A172 (cell line): ENCODE measurements around the gene CDX1. TPM values are rescaled to one million over a fixed set of nuclear protein-coding genes. Genes with fewer than 3 reads are reported as not detected.

Source experiments
- DNase-seq: peaks from one replicate; pipeline ENCODE4 v3.0.0-alpha.2; 2015; ENCODE audit warnings: low spot score
- total RNA-seq: library from RNA; depleted of rRNA; stranded (reverse); fragments of >200 nt; shearing (Covaris generic); gene quantifications from 2 replicates; pipeline ENCODE4 v1.2.3, GENCODE V29; 2014

The CDX1 gene
- total RNA-seq, 1 experiment from 2014 or later: not detected

DNA sequence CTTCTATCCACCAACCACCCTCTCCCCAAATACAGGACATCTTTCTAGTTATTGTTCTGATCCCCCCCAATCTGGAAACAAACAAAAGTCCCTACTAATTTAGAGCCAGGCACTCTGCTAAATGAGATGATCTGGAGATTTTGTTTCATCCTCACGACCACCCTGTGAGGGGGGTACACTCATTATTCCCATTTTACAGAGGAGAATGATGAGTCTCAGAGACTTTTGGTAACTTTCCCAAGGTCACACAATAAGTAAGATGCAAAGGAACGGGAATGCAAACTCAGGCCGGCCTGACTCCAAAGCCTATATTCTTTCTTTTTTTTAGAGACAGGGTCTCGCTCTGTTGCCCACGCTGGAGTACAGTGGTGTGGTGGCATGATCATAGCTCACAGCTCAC is 20.3 kb upstream of the CDX1 start:
- no peak for DNase-seq

DNA sequence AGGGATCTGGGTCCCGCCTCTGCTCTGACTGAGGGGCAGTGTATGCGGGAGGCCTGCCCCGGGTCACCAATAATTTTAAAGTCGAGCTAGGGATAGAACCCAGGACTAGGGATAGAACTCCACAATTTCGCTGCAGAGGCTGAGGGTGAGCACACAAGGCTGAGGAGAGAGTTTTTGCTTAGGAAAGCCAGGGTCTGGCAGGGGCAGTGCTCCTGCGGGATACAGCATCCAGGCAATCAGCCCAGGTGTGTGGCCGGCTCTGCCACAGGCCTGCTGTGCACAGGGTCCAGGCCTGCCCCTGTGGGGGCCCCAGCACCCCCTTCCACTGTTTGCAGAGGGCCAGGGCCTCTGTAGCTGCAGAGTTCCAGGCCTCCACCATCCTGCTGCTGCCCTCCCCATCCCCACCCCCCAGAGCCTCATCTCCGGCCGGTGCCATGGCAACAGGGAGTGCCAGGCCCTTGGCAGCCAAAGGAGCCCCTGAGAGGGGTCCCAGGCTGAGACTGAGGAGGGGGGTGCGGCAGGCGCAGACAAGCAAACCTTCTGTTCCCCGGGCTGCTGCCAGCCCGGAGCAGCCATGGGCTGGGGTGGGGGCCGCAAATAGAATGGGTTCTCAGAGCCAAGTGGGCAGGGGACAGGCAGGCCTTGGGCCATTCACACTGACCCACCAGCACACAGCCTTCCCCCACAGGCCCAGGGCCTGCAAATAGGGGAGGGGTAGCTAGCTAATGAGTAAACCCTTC is 19.5 kb upstream of the CDX1 start:
- no peak for DNase-seq

DNA sequence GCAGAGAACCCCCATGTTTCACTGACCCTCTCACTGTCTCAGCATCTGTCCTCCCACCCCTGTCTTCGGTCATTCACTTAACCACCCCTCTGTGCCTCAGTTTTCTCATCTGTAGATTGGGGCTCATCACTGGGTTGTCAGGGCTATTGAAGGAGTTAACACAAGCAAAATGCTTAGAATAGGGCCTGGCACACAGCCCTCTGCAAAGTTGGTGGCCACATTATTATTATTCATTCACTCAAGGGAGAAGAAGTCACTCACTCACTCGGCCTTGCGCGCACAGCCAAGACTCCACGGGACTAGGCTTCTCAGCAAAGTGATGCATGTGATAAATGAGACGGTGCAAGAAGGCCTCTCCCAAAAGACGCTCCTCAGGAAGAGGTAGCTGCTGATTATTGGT is 18.9 kb upstream of the CDX1 start:
- no peak for DNase-seq

DNA sequence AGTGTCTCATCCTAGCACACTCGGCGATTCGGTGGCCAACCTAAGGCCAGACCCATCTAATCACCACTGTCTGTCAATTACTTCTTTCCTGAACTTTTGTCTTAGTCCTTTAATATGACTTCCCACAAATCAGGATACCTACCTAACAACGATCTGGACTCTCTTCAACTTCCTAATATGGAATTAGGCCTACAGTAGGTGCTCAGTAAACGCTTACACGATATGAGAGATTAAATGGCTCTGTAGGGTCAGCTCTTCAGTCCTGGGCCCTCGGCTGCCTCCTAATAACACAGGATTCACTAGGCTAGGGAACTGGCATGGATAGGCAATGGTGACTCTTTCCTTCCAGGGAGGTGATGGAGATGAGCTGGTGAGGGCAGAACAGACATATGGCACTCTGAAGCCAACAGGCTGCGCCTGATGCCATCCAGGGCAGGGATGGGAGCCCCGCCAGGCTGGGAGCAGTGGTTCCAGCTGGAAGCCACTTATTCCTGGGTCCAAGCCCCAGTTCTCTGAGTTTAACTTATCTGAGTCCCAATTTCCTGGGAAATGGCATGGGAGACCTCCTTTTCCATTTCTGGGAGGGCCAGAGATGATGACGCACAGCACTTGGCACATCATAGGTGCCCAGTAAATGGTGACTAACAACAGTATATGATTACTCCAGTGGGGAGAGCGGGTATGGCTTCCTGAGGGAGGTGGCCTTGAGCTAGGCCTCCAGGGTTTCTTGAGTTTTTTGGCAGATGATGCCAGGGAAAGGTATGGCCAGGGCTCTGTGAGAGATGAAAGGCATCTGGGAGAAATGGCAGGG is 18.3 kb upstream of the CDX1 start:
- DNase-seq: no peak

DNA sequence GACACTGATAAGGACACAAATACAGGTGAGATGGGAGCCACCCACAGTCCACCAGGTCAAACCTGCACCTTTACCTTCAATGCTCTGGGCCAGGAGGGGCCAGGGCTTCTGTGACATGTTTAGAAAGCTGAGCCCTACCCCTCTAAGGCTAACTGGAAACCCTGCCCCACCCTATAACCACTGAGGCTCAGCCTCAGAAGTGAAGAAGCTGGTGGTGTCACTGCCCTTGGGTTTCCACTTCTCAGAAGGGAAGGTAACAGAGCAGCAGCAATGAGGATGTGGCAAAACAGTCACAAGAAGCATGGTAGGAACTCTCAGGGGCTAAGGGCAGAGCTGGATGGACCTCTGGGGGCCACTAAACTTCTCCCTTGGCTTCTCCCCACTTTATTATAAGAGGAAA is 17.0 kb upstream of the CDX1 start:
- no peak for DNase-seq

DNA sequence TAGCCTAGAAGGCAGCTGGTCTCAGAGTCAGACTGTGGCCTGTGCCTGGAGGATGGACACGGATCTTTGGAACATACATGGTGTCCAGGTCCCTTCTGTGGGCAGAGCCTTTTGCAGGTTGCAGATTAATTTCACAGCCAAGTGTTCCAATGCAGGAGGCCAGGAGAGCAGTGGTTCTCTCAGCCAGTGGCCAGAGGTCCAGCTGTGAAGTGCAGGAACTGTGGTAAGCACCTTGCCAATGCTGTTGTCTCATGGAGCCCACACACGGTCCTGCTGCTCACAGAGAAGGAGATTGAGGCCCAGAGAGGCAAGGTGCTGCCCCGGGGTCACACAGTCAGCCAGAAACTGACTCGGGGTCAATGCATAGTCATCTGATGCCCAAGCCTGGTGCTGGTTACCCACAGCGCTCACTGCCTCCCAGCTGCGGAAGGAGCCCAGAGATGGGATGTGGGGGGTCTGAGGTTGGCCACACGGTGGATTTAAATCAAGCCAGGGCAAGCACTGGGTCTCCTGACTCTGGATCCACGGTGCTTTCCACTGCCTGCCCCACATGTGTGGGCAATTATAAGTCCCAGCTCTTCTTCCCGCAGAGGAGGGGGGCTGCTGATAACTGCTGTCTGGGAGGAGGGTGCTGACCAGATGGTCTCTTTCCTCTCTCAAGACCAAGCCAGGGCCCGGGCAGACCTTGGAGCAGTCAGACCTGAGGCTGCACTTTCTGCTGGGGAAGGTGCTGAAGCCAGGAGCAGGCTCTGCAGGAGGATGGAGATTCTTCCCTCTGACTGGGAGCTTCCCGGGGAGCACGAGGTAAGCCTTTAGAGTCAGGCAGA is 13.7 kb upstream of the CDX1 start:
- no peak for DNase-seq

DNA sequence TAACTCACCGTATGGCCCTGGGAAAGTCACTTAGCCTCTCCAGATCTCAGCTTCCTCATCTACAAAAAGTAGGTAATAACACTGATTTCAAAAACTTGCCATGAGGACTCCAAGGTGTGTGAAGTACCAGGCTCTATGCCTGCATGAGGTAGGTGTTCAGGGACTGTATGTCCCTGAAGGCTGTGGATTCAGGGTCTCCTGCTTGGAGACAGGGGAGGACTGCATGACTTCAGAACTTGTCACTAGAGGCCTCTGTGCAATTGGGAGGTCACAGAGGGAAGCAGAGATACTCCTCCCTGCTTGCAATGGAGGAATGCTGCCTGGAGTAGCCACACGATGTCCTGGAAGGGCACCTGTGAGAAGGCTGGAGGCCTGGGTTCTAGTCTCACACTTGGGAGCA is 13.1 kb upstream of the CDX1 start:
- no peak for DNase-seq

DNA sequence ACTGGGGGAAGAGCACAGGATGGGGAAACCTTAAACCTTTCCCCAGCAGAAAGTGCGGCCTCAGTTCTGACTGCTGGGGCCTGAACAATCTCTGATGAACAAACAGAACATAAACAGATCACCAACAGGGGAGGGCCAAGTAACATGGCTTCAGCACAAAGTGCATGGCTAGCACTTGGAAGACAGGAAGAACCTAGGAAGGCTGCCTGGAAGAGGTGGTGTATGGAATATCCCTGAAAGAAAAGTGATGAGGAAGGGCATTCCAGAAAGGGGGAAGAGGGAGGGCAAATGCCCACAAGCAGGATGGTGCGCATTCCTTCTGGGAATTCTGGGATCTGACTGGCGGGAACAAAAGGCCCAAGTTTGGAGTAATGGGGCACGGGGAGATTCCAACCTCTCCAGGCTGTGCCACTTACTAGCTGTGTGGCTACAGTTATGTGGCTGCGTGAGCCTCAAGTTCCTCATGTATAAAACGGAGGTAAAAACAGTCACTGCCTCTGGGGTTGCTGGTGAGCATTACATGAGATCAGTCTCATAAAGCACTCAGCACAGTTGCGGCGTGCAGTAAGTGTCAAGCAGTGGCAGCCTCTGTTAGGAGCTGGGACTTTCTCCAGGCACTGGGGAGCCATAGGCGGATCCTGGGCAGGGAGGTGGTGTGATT is 12.5 kb upstream of the CDX1 start:
- DNase-seq: peak; percentile 80

DNA sequence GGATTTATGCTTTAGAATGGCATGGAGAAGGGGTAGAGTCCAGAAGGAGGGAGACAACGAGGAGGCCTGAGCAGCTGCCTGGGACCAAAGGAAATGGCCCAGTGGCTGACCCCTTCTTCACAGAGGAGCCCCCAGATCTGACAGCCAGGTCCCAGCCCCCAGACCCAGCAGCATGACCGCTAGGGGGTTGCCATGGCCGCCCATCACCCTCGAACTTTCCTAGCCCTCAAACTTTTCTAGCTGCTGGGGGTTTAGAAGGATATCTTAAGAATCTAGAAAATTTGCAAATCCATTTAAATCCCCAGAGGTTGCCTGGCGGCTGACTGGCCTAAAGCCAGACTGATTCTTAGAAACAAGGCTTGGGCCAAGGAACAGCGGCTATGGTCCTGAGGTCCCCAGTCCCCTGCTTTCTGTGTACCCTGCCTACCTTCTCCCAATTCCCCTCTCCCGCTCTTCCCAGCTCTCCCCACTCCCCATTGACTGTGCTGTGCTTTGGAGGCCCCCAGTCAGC is 11.9 kb upstream of the CDX1 start:
- DNase-seq: no peak

DNA sequence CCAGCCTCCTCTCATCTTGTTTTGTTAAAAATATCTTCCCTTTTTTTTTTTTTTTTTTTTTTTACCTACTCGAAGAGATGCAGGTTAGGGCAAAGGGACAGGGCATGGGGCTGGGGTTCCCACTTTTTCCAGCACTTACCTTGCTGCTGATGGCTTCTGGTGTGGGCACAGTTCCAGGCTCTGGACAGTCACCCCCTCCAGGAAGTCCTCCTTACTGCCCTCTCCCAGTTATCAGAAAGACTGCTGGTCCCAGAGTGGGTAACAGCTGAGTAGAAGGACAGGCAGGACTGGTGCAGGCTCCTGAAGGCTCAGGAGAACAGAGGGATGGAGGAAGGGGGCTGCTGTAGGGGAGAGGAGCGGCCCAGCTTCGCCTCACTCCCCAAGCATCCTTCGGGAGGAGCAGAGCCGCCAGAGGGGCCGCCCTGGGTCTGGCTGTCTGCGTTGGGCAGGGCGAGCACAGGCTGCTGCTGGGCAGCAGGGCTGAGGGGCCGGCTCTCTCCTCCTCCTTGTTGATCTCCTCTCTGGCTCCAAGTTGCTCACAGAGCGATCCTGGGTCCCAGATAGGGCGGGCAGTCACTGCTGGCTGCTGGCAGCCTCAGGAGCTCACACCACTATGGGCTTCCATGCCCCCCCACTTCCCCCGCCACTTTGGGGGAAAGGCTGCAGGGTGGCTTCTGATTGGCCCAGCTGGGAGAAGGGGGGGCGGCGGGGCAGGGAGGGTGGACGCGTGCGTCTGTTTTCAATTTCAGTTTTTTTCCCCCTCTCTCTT is 11.1 kb upstream of the CDX1 start, which contains the start of gene PDGFRB:
Gene PDGFRB (minus strand): TSS at position 588 of the 769 bp plus-strand sequence. CDS start 18,798 bp downstream, outside the sequence.
- DNase-seq: peak; percentile 77

DNA sequence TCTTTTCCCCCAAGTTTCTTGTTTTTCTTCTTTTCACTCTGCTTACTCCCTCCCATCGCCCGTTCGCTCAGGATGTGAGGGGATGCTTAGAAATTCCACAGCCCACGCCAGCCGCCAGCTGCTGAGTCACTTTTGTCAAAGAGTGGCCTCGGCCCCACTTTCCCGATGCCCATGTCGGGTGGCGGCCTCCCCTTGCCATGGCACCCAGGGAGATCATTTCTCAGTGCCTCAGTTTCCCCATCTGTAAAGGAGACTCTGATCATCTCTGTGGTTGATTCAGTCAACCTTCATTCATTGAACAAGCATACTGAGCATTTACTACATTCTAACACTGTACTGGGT is 10.6 kb upstream of the CDX1 start:
- no peak for DNase-seq

DNA sequence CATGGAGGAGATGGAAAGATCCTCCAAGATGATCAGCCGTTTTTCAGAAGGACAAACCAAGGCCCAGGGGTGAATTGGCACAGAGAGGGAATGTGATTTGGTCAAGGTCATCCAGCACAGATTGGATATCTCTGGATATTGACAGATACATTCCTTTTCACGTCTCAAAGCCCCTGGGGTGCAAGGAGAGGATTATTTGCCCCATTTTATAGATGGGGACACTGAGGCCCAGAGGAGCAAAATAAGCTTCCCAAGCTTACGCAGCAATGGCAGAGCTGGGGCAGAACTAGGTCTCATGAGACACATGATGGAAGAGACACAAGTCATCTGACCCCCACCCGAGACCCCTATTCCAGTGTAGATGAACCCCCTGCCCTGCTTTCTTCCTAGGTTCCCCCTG is 10.0 kb upstream of the CDX1 start:
- no peak for DNase-seq

DNA sequence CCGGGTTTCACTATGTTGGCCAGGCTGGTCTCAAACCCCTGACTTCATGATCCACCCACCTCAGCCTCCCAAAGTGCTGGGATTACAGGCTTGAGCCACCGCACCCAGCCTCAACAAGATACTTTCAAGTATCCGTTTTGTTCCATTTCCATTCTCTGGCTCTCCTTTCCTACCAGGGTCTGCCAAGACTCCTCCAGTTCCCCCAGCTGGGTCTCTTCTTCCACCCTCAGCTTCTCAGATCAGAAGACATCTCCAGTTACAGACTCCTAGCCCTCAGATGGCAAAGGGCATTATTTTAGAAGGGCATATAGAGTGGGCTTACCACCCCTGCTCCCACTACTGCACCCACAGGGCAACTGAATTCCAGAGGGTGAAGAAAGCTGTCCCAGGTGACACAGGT is 9.4 kb upstream of the CDX1 start:
- DNase-seq: no peak

DNA sequence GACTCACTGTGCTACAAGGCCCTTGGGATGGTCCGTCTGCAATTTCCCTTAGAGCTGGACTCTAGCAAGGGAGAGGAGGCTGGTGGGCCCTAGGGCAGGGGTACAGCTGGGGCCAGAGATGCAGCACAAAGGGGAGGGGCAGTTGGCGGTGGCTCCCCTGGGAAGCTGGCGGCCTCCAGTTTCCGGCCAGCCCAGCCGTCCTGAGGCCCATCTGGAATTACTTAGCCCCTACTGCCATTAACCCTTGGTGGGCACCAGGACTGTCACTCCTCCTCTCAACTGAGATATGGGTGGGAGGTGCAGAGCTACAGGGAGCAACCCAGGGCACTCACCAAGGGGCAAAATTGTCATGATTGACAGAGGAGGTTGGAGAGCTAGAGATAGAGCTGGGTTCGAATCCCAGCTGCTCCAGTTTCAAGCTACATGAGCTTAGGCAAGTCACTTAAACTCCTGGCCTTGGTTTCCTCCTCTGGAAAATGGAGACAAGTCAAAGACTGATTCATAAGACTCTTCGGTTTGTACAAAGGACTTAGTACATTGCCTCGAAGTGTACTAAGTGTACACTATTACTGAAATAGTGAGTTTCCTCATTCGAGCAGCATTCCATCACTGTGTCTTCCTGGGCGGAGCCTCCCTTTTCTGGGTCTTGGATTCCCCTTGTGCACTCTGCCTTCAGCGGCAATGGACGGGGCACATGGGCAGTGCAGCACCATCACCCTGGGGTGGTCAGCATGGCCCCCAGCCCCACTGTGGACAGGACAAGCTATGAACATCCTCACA is 8.2 kb upstream of the CDX1 start:
- no peak for DNase-seq

DNA sequence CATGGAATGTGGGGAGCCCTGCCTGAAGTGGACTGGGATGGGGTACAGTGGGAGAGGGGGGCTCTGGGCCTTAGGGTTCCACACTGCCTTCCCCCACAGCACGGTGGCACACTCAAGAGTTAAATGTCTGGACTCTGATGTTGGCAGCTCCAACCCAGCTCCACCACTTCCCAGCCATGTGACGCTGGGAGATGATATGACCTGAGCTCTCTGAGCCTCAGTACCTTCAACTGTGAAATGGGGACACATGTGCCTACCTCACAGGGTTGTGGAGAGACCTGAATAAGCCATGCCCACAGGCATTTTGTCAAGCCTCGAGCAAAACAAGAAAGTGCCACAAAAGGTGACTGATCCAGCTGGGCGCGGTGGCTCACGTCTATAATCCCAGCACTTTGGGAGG is 7.5 kb upstream of the CDX1 start:
- DNase-seq: no peak

DNA sequence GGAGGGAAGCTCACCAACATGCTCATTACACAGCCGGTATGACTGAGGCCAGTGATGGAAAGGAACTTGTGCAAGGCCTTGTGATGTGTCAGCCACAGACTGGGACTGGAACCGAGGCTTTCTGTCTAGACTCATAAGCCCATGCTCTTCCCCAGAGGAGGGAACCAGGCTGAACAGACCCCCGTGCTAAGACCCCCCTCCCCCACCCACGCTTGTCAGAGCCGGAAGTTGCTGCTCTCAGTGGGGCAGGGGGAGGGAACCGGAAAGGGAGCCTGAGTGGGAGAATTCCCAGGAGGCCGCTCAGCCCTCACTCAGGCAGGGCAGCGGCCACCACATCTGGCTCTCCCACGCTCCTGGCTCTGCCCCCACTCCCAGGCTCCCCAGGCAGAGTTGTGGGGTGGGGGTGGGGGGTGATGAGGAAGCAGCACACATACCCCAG is 6.8 kb upstream of the CDX1 start:
- no peak for DNase-seq

DNA sequence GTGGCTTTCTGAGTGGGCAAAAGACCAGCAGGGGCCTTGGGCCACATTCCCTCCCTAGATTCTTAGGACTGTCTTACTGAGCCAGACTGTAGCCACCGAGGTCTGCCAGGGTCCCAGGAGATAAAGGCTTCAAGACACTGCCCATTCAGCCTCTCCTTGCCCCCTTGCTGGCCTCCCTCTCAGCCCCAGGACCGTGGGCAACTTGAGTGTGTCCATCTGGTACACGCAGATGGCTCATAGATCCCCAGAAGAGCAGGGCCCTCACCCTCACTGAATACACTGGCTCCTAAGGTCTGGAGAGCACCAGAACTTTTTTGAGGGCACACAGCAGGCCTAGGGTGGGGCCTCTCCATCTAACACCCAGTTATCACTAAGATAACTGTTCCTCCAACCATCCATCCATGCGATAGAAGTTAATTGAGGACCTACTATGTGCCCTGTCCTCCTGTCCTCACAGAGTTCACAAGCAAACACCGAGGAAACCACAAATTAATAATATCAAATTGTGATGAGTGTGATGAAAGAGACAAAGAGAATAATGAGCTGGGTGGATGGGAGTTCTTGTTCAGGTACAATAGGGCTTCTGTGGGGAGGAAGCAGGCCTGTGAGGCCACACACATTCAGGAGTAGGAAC is 6.0 kb upstream of the CDX1 start:
- no peak for DNase-seq

DNA sequence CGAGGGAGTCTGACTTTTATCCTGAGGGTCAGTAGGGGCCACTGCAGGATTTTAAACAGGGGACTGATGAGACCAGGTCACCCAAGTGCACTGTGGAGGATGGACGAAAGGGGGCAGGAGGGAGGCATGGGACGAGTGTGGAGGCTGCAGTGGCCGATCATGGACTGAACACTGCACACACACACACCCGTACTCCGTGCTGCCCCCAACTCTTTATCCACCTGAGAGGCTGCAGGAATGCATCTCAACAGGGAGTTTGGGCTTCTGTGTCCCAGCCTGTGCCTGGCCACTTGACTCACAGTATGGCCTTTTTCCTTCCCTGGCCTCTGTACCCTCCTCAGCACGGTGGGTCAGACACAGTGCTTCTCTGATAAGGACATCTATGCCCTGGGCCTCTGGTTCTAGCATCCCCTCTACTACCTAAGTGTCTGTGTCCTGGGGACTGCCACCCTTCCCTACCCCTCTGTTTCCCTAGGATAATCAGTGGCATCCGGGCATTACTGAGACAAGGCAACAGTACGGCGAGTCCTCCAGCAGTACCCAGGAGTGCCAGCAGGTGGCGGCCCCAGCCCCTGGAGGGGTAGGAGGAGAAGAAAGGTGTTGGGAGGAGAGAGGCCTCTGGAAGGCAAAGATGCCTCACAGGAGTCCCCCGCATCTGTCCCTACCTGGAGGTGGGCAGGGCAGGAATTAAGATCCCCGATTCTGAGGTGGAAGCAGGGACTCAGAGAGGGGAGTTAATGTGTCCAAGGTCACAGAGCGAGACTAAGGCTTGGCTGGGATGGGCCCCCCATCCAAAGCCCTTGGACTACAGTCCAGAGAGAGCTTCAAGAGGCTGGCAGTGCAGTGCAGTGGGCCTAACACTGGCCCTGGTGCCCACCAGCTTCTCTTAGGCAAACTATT is 5.1 kb upstream of the CDX1 start:
- peak; percentile 76 for DNase-seq

DNA sequence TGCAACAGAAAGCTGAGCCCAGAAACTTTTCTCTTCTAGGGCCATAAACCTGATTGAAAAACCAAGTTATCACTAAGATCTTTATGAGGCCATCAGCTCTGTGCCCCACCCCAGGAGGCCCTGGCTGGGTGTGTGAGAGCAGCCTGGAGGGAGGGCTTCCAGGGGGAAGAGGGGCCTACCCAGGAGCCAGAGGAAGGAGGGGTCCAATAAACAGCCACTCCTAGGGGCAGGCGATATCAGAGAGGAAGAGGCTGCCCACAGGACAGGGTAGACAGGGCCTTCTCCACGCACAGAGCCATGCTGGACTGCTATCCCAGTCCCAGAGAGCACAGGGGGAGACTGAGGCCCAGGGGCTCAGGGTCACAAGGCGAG is 4.5 kb upstream of the CDX1 start:
- no peak for DNase-seq
